Activated CD8-positive, alpha-beta memory T cell treated with anti-CD3 and anti-CD28 coated beads for 1 hour (primary cell): ENCODE data around the gene ZCCHC14.
"Not testable (repeated sequence)": the region's sequence is repeated elsewhere in the genome, so short reads cannot be mapped to it uniquely, and the experiment has no call there.

ENCODE experiments used
- DNase-seq, 2 donors: peaks; one replicate each; pipeline ENCODE4 v3.0.0-alpha.2; 2020; ENCODE audit warnings: low read depth in 1 of 2; ENCODE audit errors: extremely low read depth in 1 of 2

ZCCHC14 gene

DNA sequence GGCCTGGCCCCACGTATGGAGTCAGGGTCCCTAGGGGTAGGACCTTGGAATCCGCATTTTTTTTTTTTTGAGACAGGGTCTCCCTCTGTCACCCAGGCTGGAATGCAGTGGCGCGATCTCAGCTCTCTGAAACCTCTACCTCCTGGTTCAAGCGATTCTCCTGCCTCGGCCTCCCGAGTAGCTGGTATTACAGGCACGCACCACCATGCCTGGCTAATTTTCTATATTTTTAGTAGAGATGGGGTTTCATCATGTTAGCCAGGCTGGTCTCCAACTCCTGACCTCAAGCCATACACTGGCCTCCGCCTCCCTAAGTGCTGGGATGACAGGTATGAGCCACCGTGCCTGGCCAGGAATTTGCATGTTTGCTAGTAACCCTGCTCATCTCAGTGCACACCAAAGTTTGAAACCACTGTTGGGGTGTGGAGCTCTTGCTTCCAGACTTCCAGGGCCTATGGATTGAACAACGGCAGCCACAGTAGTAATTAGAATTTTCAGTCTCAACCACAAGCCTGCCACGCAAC lies 5.0 kb upstream of the ZCCHC14 start:
- not testable (repeated sequence) for DNase-seq

DNA sequence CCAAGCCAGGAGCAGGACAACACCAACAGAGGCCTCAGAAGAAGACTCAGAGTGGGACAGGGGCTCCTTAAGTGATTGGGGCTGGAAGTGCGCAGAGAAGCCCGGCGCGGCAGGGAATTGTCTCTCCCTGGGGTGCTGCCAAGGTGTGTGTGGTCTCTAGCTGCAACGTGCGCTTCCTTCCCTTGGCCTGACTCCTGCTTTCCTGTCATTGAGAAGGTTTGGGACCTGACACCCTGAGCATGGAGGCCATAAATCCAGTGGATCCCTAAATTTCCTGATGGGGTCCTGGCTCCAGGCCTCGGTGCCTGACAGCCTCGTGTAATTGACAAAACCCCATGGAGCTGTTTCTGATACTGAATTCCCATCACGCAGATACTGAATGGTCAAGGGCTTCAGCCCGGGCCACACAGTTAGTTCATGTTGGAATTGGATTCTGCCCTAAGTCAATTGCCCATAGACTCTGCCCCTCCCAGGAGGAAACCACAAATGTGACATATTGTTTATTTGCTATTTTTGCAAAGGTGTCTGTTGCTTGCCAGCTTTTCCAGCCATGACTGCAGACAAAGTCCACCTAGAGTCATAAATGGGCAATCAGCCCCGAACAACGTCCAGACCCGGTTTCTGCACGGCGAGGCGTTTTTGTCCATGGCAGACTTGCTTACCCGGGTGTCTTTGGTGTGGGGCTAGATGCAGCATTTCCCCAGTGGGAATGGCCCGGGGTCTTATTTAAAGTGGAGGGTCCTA lies 4.4 kb upstream of the ZCCHC14 start:
- DNase-seq = not testable (repeated sequence)

DNA sequence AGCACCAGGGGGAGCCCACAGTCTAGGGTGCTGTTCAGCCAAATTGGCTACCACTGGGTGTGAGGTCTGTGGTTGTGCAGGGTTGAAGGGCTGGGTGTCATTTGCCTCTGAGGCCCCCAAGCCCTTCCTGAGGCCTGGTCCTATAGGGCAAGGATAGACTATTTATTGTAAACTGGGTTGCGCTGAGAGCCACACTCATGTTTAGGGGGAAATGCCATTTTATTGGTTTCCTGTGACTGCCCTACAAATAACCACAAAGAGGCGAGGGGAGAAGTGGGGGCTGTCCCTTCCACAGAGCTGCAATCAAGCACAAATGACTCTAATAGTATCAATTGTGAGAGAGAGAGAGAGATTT lies 3.6 kb upstream of the ZCCHC14 start:
- no peak for DNase-seq

DNA sequence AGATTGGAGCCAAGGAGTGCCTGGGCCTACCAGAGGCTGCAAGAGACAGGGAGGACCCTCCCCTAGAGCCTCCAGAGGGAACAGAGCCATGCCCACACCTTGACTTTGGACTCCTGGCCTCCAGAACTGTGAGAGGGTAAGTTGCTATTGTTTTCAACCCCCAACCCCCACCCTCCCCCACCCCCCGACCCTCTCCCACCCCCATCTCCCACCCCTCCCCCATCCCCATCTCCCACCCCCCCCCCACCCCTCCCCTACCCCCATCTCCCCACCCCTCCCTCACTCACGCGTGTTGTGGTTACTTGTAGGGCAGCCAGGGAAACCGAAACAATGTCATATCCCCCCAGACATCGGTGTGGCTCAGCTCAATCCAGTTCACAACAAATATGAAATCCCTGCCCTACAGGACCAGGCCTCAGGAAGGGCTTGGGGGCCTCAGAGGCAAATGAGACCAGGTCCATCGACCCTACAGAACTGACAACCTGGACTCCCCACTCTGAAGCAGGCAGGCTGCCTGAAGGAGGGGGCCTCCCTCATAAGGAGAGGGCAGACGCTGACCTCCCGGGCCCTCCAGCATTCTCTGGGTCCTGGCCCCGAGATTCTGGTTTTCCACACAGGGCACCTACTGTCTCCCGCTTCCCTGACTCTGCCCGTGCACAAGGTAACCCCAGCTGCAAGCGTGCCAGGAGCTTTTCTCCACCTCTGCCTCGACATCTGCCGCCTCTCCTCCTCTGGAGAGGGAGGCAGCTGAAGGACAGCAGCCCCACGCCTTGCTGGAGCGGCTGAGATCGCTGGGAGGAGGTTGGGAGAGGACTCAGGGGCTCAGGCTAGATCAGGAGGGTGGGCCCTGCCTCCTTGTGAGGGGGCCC lies 3.0 kb upstream of the ZCCHC14 start:
- no peak for DNase-seq

DNA sequence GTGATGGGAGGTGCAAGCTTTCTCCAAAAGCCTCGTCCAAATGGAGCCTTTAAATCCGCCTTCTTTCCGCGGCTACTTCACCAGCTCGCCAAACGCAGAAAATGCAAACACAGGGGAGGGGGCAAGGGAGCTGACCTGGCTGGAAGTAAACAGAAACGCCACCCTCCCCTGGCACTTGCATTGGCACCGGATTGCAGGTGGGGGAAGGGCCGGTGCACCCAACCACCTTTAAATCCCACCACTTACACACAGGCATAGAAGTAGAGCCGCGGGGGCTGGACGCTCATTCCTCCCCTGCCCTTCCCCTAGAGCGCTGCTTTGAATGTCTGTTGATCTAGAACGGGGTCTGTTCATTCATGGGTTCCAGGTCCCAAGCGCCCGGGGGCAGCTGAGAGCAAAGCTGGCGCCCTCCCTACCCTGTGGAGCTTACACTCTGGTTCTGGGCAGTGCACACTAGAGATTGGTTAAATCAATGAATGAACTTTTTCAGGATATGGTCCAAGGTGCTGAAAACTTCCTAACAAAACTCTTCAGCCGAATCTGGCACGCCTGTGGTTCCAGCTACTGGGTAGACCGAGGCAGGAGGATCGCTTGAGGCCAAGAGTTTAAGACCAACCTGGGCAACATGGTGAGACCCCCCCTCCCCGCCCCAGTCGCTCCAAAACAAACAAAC lies 920 bp upstream of the ZCCHC14 start:
- DNase-seq = no peak

DNA sequence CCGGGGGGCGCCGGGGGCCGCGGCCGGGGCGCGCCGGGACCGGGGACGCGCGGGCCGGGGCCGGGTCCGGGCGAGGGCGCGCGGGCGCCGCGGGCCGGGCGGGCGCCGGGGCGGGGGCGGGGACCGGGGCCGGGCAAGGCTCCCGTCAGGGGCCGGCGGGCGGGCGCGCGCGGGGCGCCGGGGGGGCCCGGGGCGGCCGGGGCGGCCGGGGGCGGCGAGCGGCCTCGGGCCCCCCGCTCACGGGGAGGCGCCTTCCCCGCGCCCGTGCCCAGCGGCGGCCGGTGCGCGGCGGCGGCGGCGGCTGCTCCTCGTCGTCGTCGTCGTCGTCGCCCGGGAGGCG lies 563 bp downstream of the ZCCHC14 start:
- no peak for DNase-seq

DNA sequence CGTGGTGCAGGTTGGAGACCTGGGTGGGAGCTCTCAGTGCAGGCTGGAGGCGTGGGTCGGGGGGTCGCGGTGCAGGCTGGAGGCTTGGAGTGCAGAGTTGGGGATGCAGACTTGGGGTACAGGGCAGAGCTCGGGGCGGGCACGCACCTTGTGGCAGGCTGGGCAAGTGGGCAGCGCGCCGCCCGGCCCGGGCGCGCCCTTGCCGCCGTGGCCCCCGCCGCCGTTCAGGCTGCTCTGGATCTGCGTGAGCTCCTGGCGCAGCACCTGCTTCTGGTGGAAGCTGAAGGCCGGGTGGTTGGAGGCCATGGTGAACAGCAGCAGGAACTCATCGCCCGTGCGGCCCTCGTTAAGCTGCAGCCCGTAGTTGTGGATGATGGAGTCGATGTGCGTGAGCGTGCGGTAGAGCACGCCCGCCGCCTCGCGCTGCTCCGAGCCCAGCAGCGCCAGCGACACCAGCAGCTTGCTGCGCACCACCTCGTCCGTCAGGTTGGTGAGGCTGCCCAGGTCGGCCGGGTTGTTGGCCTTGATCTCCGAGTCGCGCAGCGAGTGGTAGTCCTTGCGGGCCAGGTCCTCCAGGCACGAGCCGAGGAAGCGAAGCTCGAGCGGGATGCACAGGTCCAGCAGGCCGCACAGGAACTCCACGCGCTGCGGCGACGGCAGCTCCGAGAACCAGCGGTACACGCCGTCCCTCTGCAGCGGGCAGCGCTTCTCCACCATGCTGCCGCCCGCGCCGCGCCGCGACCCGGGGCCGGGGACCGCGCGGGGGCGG lies 1.1 kb downstream of the ZCCHC14 start:
- no peak for DNase-seq

DNA sequence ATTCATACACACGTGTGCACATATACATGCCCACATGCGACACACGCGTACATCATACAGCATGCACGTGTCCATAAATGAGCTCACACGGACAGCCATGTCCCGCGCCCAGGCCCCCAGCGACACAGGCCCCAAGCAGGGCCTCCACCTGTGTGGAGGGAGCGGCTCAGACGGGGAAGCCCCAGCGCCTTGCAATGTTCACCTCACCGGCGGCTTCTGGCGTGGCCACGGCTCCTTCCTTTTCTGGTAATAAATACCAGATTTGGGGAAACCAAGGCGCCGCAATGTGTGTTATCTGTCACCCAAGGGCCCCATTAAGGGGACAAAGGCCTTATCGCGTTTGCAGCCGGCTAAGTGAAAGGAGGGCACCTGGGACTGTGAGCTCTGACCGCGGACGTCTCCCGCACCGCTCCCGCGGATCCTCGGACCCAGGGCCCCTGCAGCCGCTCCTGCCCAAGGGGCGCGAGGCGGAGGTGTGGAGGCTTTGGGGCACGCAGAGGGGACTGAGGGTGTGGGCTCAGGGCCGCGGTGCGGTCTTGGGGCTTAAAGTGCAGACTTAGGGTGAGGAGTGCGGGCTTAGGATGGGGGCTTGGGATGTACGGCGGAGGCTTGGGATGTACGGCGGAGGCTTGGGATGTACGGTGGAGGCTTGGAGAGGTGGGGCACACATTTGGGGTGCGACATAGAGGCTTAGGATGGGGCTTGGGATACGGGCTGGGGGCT lies 1.9 kb downstream of the ZCCHC14 start:
- DNase-seq = peak in 1 of 2 donors; percentile 27

DNA sequence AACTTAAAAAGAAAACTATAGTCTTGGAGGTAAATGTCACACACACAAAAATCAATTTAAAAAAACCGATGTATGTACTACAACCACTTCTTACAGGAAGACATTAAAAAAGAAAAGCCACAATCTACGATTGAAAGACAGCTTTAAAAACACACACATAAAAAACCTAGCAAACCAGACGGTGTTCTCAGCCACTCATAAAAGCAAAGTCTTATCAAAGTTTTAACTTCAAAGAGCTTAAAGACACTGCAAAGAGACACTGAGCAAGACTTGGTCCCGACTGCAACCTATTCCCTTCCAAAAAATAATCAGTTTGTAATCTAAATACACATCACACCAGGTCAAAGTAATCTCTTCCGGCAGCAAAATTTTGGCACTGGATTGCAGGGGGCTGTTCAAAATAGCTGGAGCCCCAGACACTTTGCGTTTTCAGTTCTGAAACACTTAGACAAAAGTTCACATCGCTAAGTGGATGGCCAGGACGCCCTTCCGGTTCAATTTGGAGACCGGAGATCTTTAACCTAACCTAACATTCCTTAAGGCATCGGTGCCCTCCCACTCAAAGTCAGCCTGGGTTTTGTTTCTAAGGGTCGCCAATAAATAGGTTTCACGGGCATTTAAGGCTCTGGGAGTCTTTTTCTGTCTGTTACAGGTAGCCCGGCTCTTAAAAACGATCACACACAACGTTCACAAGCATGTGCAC lies 2.6 kb downstream of the ZCCHC14 start:
- no peak for DNase-seq

DNA sequence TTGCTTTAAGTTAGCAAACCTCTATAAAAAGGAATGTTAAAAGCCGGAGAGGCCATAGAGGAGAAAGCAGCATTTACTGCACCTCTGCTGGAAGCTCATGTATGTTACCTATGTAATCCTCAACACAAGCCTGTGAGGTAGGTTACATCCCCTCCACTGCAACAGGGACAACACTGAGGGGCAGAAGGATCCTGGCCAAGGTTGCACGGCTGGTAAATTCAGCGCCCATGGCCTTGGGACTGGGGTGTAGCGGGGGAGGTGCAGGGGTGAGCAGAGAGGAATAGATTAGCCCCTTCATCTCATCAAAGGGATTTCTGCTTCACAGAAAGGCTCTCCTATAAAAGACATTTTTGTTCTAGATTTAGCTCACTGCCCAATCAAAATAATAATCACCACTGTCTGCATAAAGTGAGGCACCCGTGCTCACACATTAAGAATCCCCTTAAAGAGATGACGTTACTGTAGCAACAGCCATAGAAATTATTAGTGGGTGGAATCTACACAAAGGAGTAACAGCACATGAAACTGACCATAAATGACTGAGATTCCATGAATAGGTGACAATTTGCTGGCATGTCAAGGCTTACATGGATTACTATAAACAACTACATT lies 3.3 kb downstream of the ZCCHC14 start:
- no peak for DNase-seq

DNA sequence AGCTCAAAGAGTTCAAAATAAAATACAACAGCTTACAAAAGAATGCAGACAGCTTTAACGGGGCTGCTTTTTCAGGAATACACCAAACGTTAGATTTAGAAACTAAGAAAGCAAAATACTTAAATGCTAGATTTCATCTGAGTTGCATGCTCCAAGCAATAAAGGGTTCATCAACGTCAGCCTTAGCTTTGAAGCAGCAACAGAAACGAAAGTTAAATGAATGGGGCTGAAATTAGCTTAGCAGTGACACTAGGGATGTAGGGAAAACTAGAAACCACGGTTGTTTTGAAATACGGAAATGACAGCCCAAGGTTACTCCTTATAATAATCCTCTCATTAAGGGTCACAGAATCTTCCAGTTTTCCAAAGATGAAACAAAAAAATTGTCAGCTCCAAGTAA lies 3.9 kb downstream of the ZCCHC14 start:
- not testable (repeated sequence) for DNase-seq

DNA sequence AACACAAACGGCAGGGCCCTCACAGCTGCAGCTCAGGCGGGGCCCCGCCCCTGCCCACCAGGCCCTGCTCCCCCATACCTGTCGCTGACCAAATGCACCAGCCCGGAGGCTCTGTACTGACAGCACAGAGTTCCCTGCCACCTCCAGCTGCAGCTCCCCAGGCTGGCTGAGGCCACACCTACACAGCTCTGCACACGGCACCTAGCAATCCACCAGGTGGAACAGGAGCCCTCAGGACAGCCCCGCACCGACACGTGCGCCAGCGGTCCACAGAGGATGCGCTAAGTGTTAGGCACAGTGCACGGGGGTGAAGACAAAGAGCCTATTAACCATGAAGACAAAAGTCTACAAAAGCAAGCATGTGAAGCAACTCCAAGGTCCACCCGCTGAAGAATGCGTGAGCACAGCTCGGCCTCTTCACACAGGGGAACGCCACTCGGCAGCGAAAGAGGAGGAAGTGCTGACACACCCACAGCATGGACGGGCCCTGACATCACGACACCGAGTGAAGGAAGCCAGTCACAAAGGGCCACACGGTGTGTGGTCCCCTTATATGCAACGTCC lies 5.4 kb downstream of the ZCCHC14 start:
- DNase-seq = no peak

DNA sequence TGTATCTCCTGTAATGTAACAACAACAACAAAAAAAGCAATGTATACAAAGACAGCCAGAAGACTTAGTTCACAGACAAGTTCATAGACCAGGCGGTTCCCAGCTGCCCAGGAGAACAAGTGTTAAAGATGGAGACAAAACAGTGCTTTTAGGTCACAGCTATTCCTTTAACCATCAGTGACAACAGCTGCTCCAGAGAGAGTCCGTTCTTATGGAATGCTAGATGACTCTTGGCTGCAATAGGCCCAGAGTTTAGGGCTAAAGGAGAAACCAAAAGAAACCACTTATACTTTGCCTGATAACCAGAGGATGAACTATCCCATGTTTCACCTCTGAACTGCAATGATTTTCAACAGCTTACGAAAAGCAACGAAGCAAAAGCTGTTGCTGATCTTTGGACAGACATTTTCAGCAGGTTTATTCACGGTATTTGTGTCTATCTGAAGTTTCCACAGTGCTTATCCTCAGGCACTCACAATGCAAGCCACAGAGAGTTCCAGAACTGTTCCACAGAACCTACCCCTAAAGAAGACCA lies 6.0 kb downstream of the ZCCHC14 start:
- DNase-seq = no peak

DNA sequence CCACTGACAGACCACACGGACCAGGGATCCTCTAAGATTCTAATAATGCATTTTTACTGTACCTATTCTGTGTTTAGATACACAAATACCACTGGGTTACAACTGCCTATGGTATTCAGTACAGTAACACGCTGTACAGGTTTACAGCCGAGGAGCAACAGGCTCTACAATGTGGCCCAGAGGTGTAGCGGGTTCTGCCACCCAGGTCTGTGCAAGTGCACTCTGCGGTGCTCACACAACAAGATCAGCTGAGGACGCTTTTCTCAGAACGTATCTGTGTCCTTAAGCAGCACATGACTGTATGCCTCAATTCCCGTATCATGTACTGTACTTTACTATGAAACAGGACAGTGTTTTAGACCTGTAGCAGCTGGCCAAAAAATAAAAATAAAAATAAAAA lies 6.5 kb downstream of the ZCCHC14 start:
- no peak for DNase-seq

DNA sequence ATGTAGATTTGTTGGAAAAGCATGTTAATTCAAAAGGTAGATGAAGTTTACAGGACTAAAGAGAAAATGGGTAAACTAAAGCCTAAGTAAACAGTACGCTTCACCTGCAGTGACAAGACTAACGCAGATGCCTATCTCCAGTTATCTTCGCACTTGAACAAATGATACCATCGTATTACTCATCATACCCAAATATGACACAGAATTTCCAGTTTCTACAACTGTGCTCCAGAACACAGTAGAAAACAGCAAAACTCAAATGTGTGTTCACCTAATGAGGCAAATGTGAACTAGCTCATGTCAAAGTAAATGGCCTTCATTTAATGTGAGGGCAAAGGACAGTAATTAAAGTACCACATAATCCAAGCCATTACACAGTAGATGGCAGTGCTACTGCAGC lies 7.0 kb downstream of the ZCCHC14 start:
- not testable (repeated sequence) for DNase-seq

DNA sequence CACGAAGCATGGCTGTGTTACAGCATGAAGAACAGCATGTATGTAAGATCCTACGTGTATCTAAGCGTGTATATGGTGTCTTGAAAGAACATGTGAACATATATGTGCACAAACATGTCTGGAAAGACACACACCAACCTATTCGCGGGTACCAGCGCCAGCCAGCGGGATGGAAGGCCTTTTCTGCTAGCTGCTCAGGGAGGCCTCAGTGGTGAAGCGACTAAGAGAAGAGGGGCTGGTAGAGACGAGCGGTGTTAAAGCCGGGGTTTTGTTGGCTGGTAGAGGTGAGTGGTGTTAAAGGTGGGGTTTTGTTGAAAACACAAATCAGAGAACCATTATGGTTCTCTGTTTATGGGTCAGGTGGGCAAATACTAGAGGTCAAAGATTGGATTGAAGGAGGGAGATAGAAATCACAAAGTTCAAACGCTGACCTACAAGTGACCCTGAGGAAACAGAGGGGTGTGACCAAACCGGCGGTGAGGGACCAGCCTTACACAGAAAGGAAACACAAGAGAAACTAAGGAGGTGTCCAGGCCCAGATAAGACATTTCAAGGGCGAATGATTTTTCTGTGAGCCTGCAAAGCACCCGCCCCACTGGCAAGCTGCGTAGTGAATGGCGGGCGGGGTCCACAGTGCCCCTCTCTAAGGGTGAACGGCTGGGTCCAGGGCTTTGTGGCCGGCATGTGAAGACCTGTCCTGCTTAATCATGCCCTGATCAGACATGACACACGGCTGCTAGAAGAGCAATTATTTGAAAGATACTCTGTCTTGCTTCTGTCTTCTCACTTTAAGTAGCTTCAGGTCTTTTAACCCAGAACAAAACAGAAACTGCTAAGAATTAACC lies 8.1 kb downstream of the ZCCHC14 start:
- no peak for DNase-seq

DNA sequence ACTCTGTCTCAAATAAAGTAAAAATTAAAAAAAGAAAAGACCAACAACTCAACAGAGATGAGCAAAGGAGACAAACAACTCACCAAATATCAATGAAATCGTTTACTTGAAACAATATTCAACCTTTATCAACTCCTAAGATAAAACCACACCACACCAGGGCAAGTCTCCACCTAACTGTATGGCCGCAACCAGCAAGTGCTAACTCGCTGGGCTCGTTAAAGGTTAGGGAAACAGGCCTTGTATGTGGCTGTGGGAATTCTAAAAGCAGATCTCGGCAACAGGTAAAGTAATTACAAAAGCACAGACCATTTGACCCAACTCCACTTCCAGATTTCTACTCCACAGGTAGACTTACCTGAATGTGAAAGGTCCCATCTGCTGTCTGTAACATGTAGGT lies 9.3 kb downstream of the ZCCHC14 start:
- DNase-seq = no peak

DNA sequence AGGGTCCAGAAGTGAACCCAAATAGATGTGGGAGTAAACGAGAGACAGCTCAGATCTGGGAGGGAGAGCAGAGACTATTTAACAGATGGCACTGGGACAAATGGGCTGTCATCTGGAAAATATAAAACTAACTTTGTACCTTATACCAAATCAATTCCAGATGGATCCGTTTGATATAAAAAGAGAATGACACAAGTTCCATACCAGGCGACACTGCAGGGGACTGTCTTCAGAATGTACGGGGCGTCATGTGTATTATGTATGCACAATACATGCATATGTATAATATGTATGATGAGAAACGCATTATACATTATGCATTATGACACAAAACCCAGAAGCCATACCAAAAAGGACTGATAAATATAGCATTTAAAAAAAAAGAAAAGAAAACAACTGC lies 10.2 kb downstream of the ZCCHC14 start:
- not testable (repeated sequence) for DNase-seq
